DND-41 (cell line): ENCODE measurements around the gene ZNF541.

ENCODE experiments used
- ATAC-seq: fragments of 200-7000 bp; cut with Tn5 transposase; 3 replicates; pipeline ENCODE4 v1.9.1; 2021; ENCODE audit warnings: low read depth; ENCODE audit not compliant: insufficient read depth
- DNase-seq: peaks from one replicate; pipeline ENCODE4 v3.0.0-alpha.2; 2020
- H2AFZ ChIP-seq: 2 replicates; pipeline ENCODE4 v1.6.0; 2012; ENCODE audit warnings: low read depth, low read length
- H3K27ac ChIP-seq: 2 replicates; pipeline ENCODE4 v1.5.1; 2012; ENCODE audit warnings: low read length, inconsistent platforms
- H3K27me3 ChIP-seq: fragments of 200-600 bp; sonication (generic); 2 replicates; pipeline ENCODE4 v1.6.0; 2012; ENCODE audit warnings: low read length, mild to moderate bottlenecking, inconsistent platforms; ENCODE audit not compliant: insufficient read depth, poor library complexity
- H3K36me3 ChIP-seq: 2 replicates; pipeline ENCODE4 v1.5.1; 2012; ENCODE audit warnings: low read length, inconsistent platforms; ENCODE audit not compliant: insufficient read depth
- H3K4me1 ChIP-seq: 2 replicates; pipeline ENCODE4 v1.5.1; 2012; ENCODE audit warnings: mild to moderate bottlenecking, low read length; ENCODE audit not compliant: insufficient read depth
- H3K4me2 ChIP-seq: 2 replicates; pipeline ENCODE4 v1.6.0; 2012; ENCODE audit warnings: mild to moderate bottlenecking, moderate library complexity, low read length, inconsistent platforms; ENCODE audit not compliant: insufficient read depth
- H3K4me3 ChIP-seq, 2 experiments: fragments of 200-600 bp in 1 of 2; shearing (Covaris generic) in 1 of 2; 2 replicates each; pipeline ENCODE4 v1.5.1; 2012 to 2016; ENCODE audit warnings: inconsistent platforms in 2 of 2, low read length in 2 of 2, mild to moderate bottlenecking in 2 of 2, low read depth in 1 of 2, moderate library complexity in 1 of 2
- H3K79me2 ChIP-seq: 2 replicates; pipeline ENCODE4 v1.6.0; 2012; ENCODE audit warnings: low read length, inconsistent platforms; ENCODE audit not compliant: insufficient read depth
- H3K9ac ChIP-seq: 2 replicates; pipeline ENCODE4 v1.6.0; 2012; ENCODE audit warnings: low read depth, mild to moderate bottlenecking, inconsistent platforms, low read length, moderate library complexity
- H3K9me3 ChIP-seq: 2 replicates; pipeline ENCODE4 v1.5.1; 2012; ENCODE audit warnings: low read length, moderate library complexity, mild to moderate bottlenecking, inconsistent platforms; ENCODE audit not compliant: insufficient read depth, severe bottlenecking
- H4K20me1 ChIP-seq: 2 replicates; pipeline ENCODE4 v1.6.0; 2012; ENCODE audit warnings: low read length; ENCODE audit not compliant: insufficient read depth
- EZH2 ChIP-seq: IDR thresholded peaks from 3 replicates; pipeline ENCODE4 v1.6.1; 2012; ENCODE audit warnings: borderline replicate concordance, low read depth, mild to moderate bottlenecking, moderate library complexity, low read length, inconsistent platforms; ENCODE audit not compliant: severe bottlenecking
- TF ChIP-seq, protein P1 (sequence below): IDR thresholded peaks from 2 replicates; pipeline ENCODE4 v1.5.1; 2012; ENCODE audit warnings: borderline replicate concordance, low read length, moderate library complexity, mild to moderate bottlenecking; ENCODE audit not compliant: poor library complexity, severe bottlenecking; ENCODE audit errors: extremely low read depth

ZNF541 gene

GRCh38 chr19:47598407-47599349 lies 25.7 kb upstream of the ZNF541 start:
- ATAC-seq, result no peak
- H3K9ac ChIP-seq, result no peak overlapping the region
- H2AFZ ChIP-seq, result no peak overlapping the region
- H3K4me1 ChIP-seq, result peaks cover 18% of the 10 kb centered on the region
- no peak overlapping the region for H3K4me2 ChIP-seq
- TF ChIP-seq, protein P1, sequence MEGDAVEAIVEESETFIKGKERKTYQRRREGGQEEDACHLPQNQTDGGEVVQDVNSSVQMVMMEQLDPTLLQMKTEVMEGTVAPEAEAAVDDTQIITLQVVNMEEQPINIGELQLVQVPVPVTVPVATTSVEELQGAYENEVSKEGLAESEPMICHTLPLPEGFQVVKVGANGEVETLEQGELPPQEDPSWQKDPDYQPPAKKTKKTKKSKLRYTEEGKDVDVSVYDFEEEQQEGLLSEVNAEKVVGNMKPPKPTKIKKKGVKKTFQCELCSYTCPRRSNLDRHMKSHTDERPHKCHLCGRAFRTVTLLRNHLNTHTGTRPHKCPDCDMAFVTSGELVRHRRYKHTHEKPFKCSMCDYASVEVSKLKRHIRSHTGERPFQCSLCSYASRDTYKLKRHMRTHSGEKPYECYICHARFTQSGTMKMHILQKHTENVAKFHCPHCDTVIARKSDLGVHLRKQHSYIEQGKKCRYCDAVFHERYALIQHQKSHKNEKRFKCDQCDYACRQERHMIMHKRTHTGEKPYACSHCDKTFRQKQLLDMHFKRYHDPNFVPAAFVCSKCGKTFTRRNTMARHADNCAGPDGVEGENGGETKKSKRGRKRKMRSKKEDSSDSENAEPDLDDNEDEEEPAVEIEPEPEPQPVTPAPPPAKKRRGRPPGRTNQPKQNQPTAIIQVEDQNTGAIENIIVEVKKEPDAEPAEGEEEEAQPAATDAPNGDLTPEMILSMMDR, result no peak
- no peak for TF ChIP-seq EZH2
- no peaks in the 10 kb centered on the region for H3K79me2 ChIP-seq
- H3K27me3 ChIP-seq, result no peaks in the 10 kb centered on the region
- no peaks in the 10 kb centered on the region for H3K9me3 ChIP-seq
- H3K4me3 ChIP-seq, result no peak overlapping the region
- no peak overlapping the region for H3K27ac ChIP-seq
- H4K20me1 ChIP-seq, result no peaks in the 10 kb centered on the region
- DNase-seq, result no peak
- no peaks in the 10 kb centered on the region for H3K36me3 ChIP-seq

DNA sequence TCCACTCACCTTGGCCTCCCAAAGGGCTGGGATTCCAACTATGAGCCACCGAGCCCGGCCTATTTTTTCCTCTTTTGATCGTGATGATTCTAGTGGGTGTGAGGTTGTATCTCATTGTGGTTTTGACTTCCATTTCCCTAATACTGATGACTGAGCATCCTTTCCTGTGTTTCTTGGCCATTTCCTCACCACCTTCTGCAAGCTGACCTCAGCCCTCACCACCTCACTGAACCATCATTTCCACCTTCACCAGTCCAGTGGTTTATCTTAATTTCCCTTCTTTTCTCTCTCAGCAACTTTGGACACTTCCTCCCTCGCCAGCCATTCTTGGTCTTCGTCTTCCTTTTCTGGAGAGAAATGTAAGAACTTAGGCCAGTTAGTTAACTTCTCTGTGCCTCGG lies 23.0 kb upstream of the ZNF541 start:
- DNase-seq (no peak), ATAC-seq (no peak)
- H3K27ac ChIP-seq, result no peak overlapping the region
- H3K4me1 ChIP-seq, result peaks cover 12% of the 10 kb centered on the region
- H3K4me3 ChIP-seq, result no peak overlapping the region
- H3K79me2 ChIP-seq, result no peaks in the 10 kb centered on the region
- TF ChIP-seq, protein P1, result no peak
- no peak for TF ChIP-seq EZH2
- H3K36me3 ChIP-seq, result no peaks in the 10 kb centered on the region
- H3K4me2 ChIP-seq, result no peak overlapping the region
- no peak overlapping the region for H2AFZ ChIP-seq
- no peaks in the 10 kb centered on the region for H3K9me3 ChIP-seq
- H3K27me3 ChIP-seq, result no peaks in the 10 kb centered on the region
- H4K20me1 ChIP-seq, result no peaks in the 10 kb centered on the region
- H3K9ac ChIP-seq, result no peak overlapping the region

GRCh38 chr19:47593860-47594259 lies 20.9 kb upstream of the ZNF541 start:
- no peaks in the 10 kb centered on the region for H3K79me2 ChIP-seq
- H3K4me3 ChIP-seq, result no peak overlapping the region
- H3K9ac ChIP-seq, result no peak overlapping the region
- H3K9me3 ChIP-seq, result no peaks in the 10 kb centered on the region
- no peaks in the 10 kb centered on the region for H3K4me1 ChIP-seq
- H4K20me1 ChIP-seq, result no peaks in the 10 kb centered on the region
- no peak for DNase-seq
- no peaks in the 10 kb centered on the region for H3K36me3 ChIP-seq
- H3K27me3 ChIP-seq, result no peaks in the 10 kb centered on the region
- H3K4me2 ChIP-seq, result no peak overlapping the region
- H2AFZ ChIP-seq, result no peak overlapping the region
- TF ChIP-seq, protein P1, result no peak
- TF ChIP-seq EZH2, result no peak
- H3K27ac ChIP-seq, result no peak overlapping the region
- no peak for ATAC-seq
